ENCODE measurements around the gene SWT1.
"Not testable (repeated sequence)": the region's sequence is repeated elsewhere in the genome, so short reads cannot be mapped to it uniquely, and the experiment has no call there.

DNA sequence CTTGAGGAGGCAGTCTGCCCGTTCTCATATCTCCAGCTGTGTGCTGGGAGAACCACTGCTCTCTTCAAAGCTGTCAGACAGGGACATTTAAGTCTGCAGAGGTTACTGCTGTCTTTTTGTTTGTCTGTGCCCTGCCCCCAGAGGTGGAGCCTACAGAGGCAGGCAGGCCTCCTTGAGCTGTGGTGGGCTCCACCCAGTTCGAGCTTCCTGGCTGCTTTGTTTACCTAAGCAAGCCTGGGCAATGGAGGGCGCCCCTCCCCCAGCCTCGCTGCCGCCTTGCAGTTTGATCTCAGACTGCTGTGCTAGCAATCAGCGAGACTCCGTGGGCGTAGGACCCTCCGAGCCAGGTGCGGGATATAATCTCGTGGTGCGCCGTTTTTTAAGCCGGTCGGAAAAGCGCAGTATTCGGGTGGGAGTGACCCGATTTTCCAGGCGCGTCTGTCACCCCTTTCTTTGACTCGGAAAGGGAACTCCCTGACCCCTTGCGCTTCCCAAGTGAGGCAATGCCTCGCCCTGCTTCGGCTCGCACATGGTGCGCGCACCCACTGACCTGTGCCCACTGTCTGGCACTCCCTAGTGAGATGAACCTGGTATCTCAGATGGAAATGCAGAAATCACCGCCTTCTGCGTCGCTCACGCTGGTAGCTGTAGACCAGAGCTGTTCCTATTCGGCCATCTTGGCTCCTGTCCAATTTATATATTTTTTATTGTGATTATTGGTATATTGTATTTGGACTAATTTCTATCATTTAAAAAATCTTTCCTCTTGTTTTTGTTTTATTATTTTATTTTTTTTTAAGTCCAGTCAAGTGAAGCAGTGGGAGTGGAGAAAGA is 100.4 kb downstream of the SWT1 start:
- TF ChIP-seq, protein P1, sequence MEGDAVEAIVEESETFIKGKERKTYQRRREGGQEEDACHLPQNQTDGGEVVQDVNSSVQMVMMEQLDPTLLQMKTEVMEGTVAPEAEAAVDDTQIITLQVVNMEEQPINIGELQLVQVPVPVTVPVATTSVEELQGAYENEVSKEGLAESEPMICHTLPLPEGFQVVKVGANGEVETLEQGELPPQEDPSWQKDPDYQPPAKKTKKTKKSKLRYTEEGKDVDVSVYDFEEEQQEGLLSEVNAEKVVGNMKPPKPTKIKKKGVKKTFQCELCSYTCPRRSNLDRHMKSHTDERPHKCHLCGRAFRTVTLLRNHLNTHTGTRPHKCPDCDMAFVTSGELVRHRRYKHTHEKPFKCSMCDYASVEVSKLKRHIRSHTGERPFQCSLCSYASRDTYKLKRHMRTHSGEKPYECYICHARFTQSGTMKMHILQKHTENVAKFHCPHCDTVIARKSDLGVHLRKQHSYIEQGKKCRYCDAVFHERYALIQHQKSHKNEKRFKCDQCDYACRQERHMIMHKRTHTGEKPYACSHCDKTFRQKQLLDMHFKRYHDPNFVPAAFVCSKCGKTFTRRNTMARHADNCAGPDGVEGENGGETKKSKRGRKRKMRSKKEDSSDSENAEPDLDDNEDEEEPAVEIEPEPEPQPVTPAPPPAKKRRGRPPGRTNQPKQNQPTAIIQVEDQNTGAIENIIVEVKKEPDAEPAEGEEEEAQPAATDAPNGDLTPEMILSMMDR (IDR thresholded peaks at IDR 0.05): not testable (repeated sequence)
- TF ChIP-seq POLR2A (IDR thresholded peaks at IDR 0.05): not testable (repeated sequence)
